ENCODE results near the gene FBN3. TPM values are rescaled to one million over a fixed set of nuclear protein-coding genes. Genes with fewer than 3 reads are reported as not detected.

The FBN3 gene
- total and polyA plus RNA-seq, 11 donors, result 0.32 TPM; not detected in 10

GRCh38 chr19:8174706-8175105 is 25.3 kb upstream of the FBN3 start:
- H3K9me3 ChIP-seq, result no peaks in the 10 kb centered on the region
- TF ChIP-seq CTCF (IDR thresholded peaks at IDR 0.05), result no peak
- TF ChIP-seq POLR2A (IDR thresholded peaks at IDR 0.05), result no peak
- H3K4me1 ChIP-seq, result no peaks in the 10 kb centered on the region
- no peak for ATAC-seq
- DNase-seq, result no peak
- no peaks in the 10 kb centered on the region for H3K36me3 ChIP-seq
- no peaks in the 10 kb centered on the region for H3K27me3 ChIP-seq
- intact Hi-C loops (cut with DNase I), result no loop called here
- 91 to 94% (median 93%) methylated on average over 9 of the region's 9 CpGs for WGBS, 4 donors
- H3K4me3 ChIP-seq, result no peak overlapping the region
- H3K27ac ChIP-seq, result no peak overlapping the region

- no peak for TF ChIP-seq CTCF (IDR thresholded peaks at IDR 0.05)
- TF ChIP-seq POLR2A (IDR thresholded peaks at IDR 0.05), result no peak
- WGBS, 4 donors, result 94 to 98% (median 95%) methylated on average over 7 of the region's 7 CpGs
- intact Hi-C loops (cut with DNase I), result no loop called here
These were observed 19.1 kb upstream of the FBN3 start for GRCh38 chr19:8168537-8168936.

GRCh38 chr19:8167985-8168384 is 18.6 kb upstream of the FBN3 start:
- DNase-seq (no peak), ATAC-seq (no peak)
- TF ChIP-seq POLR2A (IDR thresholded peaks at IDR 0.05) (no peak), CTCF (IDR thresholded peaks at IDR 0.05) (no peak)
- no peak overlapping the region for H3K27ac ChIP-seq
- intact Hi-C loops (cut with DNase I), result no loop called here
- H3K36me3 ChIP-seq, result no peaks in the 10 kb centered on the region
- no peaks in the 10 kb centered on the region for H3K4me1 ChIP-seq
- no peak overlapping the region for H3K4me3 ChIP-seq
- no peaks in the 10 kb centered on the region for H3K27me3 ChIP-seq
- 53 to 68% (median 66%) methylated on average over 6 of the region's 6 CpGs for WGBS, 4 donors
- H3K9me3 ChIP-seq, result no peaks in the 10 kb centered on the region

More at GRCh38 chr19:8168537-8168936, 19.1 kb upstream of the FBN3 start:
- DNase-seq (no peak), ATAC-seq (no peak)
- H3K36me3 ChIP-seq, result no peaks in the 10 kb centered on the region
- no peaks in the 10 kb centered on the region for H3K27me3 ChIP-seq
- H3K4me1 ChIP-seq, result no peaks in the 10 kb centered on the region
- H3K9me3 ChIP-seq, result no peaks in the 10 kb centered on the region
- no peak overlapping the region for H3K4me3 ChIP-seq
- H3K27ac ChIP-seq, result no peak overlapping the region

- intact Hi-C loops (cut with DNase I), result no loop called here
- H3K27me3 ChIP-seq, result no peaks in the 10 kb centered on the region
- H3K36me3 ChIP-seq, result no peaks in the 10 kb centered on the region
- no peaks in the 10 kb centered on the region for H3K4me1 ChIP-seq
- ATAC-seq, result no peak
- no peaks in the 10 kb centered on the region for H3K9me3 ChIP-seq
- TF ChIP-seq POLR2A (IDR thresholded peaks at IDR 0.05) (no peak), CTCF (IDR thresholded peaks at IDR 0.05) (no peak)
- no peak overlapping the region for H3K4me3 ChIP-seq
- no peak for DNase-seq
- no peak overlapping the region for H3K27ac ChIP-seq
- WGBS, 4 donors, result 40 to 67% (median 57%) methylated on average over 7 of the region's 7 CpGs
These were observed 14.4 kb upstream of the FBN3 start for GRCh38 chr19:8163759-8164158.

Measured in heart left ventricle (tissue), 16 donors.